Ovary (tissue), 9 donors: ENCODE results near the gene MAPK14. TPM values are rescaled to one million over a fixed set of nuclear protein-coding genes. Genes with fewer than 3 reads are reported as not detected.

Experiments used
- DNase-seq, 5 donors: peaks; one replicate each; pipeline ENCODE4 v3.0.0-alpha.2; 2019 to 2020
- H3K27ac ChIP-seq, 2 donors: fragments of 200-600 bp; one replicate each; pipeline versions ENCODE4 v1.5.1 to v1.8.0; 2019 to 2022
- H3K27me3 ChIP-seq: fragments of 200-600 bp; one replicate; pipeline ENCODE4 v1.8.0; 2022
- H3K36me3 ChIP-seq: fragments of 200-600 bp; sonication (generic); one replicate; pipeline ENCODE4 v1.5.1; 2019
- H3K4me1 ChIP-seq: one replicate; pipeline ENCODE4 v1.8.1; 2013; ENCODE audit warnings: mild to moderate bottlenecking, moderate library complexity; ENCODE audit not compliant: insufficient read depth
- H3K4me3 ChIP-seq: fragments of 200-600 bp; sonication (generic); one replicate; pipeline ENCODE4 v1.5.1; 2017
- H3K9me3 ChIP-seq, 2 donors: fragments of 200-600 bp in 1 of 2; sonication (generic) in 1 of 2; one replicate each; pipeline versions ENCODE4 v1.5.1 to v1.8.1; 2013 to 2019; ENCODE audit warnings: mild to moderate bottlenecking in 1 of 2, moderate library complexity in 1 of 2
- EP300 ChIP-seq: sonication (generic); formaldehyde crosslinking; IDR thresholded peaks from one replicate; pipeline ENCODE4 v1.6.1; 2017; ENCODE audit warnings: antibody characterized with exemption
- POLR2A ChIP-seq: fragments of 450-650 bp; IDR thresholded peaks from one replicate; pipeline ENCODE4 v1.6.1; 2017; ENCODE audit warnings: antibody characterized with exemption, mild to moderate bottlenecking, moderate library complexity
- WGBS, 3 donors: extraction: QIAGEN DNeasy Blood & Tissue Kit in 1 of 3; methylation state at CpG; one replicate each; pipeline versions ENCODE4 v1.1.5 to v1.1.7; 2013 to 2017; 5-methylcytosine and 5-hydroxymethylcytosine counted together
- intact Hi-C, 4 donors: fragments of 100-400 bp; cut with DNase I; formaldehyde crosslinking; loops; one replicate each; pipeline versions ENCODE4 v1.11.0 to v1.15.1; 2022 to 2023
- polyA plus RNA-seq, 2 donors: library from polyadenylated mRNA; stranded (reverse); fragments of 200-250 nt in 1 of 2; fragments of 350-450 nt in 1 of 2; fragmentation: Illumina TruSeq in 1 of 2; extraction: RNeasy Lipid Tissue Mini Kit (QIAGEN cat#74804) in 1 of 2; gene quantifications; one replicate each; pipeline ENCODE4 v1.2.3, GENCODE V29; 2013 to 2014
- total RNA-seq, 7 donors: library from RNA; depleted of rRNA in 2 of 7; stranded (reverse); fragments of >200 nt in 2 of 7; fragmentation: NEBNext Ultra II Directional in 3 of 7; extraction: Animal tissue kit (Norgen Biotek cat#: 25700) in 3 of 7; gene quantifications; one replicate each; pipeline versions ENCODE4 v1.1.0 to v1.2.4, GENCODE V29; 2016 to 2023
- TF ChIP-seq, protein P1 (sequence below), 3 donors: fragments of 450-650 bp in 2 of 3; fragments of 200-600 bp in 1 of 3; IDR thresholded peaks; one replicate each; pipeline versions ENCODE4 v1.5.1 to v1.8.0; 2016 to 2022; ENCODE audit warnings: antibody characterized with exemption in 3 of 3, mild to moderate bottlenecking in 1 of 3
- donor health status: DM: no; HTN: no; CAD: no; lungs with moderate emphysema.
- donor health status: DM: no; HTN: no; CAD: no.
- donor health status: Bipolar disorder and iron deficiency.
- donor health status: DM: yes; HTN: yes; CAD: no.
- donor health status: DM: no; HTN: no; CAD: no.
- donor health status: DM: yes; HTN: yes; CAD: no.

Gene MAPK14
- total and polyA plus RNA-seq, 9 donors = 18.6 to 58.8 (median 37.1) TPM

- Histone ChIP-seq H3K36me3 (no peaks in the 10 kb centered on the region), H3K4me3 (no peak overlapping the region), H3K4me1 (no peaks in the 10 kb centered on the region), H3K27me3 (no peaks in the 10 kb centered on the region), H3K9me3 (no peaks in the 10 kb centered on the region), H3K27ac (no peak overlapping the region)
- no peak for DNase-seq
- intact Hi-C loops = no loop called here
- TF ChIP-seq, protein P1, sequence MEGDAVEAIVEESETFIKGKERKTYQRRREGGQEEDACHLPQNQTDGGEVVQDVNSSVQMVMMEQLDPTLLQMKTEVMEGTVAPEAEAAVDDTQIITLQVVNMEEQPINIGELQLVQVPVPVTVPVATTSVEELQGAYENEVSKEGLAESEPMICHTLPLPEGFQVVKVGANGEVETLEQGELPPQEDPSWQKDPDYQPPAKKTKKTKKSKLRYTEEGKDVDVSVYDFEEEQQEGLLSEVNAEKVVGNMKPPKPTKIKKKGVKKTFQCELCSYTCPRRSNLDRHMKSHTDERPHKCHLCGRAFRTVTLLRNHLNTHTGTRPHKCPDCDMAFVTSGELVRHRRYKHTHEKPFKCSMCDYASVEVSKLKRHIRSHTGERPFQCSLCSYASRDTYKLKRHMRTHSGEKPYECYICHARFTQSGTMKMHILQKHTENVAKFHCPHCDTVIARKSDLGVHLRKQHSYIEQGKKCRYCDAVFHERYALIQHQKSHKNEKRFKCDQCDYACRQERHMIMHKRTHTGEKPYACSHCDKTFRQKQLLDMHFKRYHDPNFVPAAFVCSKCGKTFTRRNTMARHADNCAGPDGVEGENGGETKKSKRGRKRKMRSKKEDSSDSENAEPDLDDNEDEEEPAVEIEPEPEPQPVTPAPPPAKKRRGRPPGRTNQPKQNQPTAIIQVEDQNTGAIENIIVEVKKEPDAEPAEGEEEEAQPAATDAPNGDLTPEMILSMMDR (IDR thresholded peaks at IDR 0.05) = no peak
- TF ChIP-seq POLR2A = no peak
- no peak for TF ChIP-seq EP300
- 81 to 89% (median 84%) methylated on average over 8 of the region's 8 CpGs for WGBS, 3 donors
Measured at GRCh38 chr6:36117658-36118549, 90.3 kb downstream of the MAPK14 start.

DNA sequence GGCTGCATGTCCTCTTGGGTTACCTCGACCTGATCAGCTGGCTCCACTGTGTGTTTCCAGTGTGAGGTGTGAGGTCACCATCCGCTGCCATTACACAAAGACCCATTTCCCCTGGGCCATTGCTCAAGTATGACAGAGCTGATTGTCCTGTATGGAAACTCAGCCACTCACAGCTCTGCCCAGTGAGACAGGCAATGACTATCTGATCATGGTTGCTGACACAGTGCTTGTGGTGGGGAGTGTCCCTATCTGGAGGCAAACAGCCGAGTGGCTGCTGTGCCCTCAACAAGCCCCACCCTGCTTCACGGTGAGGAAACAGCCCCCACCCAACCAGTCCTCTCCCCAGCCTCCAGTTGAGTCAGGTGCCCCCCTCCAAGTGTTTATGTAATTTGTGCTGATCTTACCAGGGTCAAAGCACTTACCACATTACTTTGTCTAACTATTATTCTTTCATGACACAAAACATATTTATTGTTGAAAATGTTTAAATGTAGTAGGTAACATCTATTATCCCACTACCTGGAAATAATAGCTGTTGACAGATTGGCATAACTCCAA, 91.0 kb downstream of the MAPK14 start:
- Histone ChIP-seq H3K4me3 (no peak overlapping the region), H3K27ac (no peak overlapping the region), H3K36me3 (no peaks in the 10 kb centered on the region), H3K27me3 (no peaks in the 10 kb centered on the region), H3K4me1 (no peaks in the 10 kb centered on the region), H3K9me3 (no peaks in the 10 kb centered on the region)
- TF ChIP-seq, protein P1 (IDR thresholded peaks at IDR 0.05) = no peak
- no peak for TF ChIP-seq POLR2A
- TF ChIP-seq EP300 = no peak
- 73 to 77% (median 75%) methylated on average over 4 of the region's 4 CpGs for WGBS, 3 donors
- intact Hi-C loops = no loop called here
- DNase-seq = no peak

DNA sequence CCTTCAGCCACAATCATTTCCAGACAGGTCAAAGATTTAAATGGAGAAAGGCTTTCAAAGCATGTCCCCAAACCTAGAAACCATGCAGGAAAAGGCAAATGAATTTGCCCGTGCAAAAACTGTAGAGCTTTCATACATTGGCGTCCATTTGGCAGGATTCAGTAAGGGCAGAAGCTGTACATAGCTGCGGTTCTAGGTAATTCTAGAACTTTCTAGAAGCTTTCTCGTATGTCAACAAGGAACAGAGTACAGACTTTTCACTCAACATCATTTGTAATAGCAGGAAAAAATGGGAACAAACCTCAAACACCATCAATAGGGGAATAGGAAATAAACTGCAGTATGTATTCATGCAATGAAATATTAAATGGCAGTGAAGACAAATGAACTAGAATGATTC, 91.6 kb downstream of the MAPK14 start:
- intact Hi-C loops = no loop called here
- TF ChIP-seq EP300 = no peak
- TF ChIP-seq, protein P1 (IDR thresholded peaks at IDR 0.05) = no peak
- Histone ChIP-seq H3K27me3 (no peaks in the 10 kb centered on the region), H3K27ac (no peak overlapping the region), H3K9me3 (no peaks in the 10 kb centered on the region), H3K4me3 (no peak overlapping the region), H3K36me3 (no peaks in the 10 kb centered on the region), H3K4me1 (no peaks in the 10 kb centered on the region)
- WGBS, 3 donors = 79 to 85% (median 80%) methylated on average over 4 of the region's 4 CpGs
- no peak for DNase-seq

DNA sequence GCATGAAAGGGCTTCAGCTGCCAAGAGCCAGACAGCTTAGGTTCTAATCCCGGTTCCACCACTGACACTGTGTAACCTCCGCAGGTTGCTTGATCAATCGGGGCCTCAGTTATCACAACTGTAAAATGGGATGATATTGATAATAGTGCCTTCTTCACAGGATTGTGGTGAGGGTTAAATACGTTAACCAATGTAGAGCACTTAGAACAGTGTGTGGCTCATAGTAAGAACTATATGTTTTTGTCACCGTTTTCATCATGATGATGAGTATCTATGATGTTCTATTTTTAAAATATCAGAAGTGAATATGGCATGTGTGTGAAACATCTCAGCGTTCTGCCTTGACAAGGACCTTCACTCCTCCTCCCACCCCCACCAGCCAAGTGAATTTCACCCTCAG, 92.4 kb downstream of the MAPK14 start:
- Histone ChIP-seq H3K27ac (no peak overlapping the region), H3K4me3 (no peak overlapping the region), H3K9me3 (no peaks in the 10 kb centered on the region), H3K36me3 (no peaks in the 10 kb centered on the region), H3K4me1 (no peaks in the 10 kb centered on the region), H3K27me3 (no peaks in the 10 kb centered on the region)
- TF ChIP-seq POLR2A (no peak), EP300 (no peak)
- TF ChIP-seq, protein P1 (IDR thresholded peaks at IDR 0.05) = no peak
- 76 to 81% (median 80%) methylated on average over 6 of the region's 6 CpGs for WGBS, 3 donors
- intact Hi-C loops = loop anchor here in 2 of 4 donors (5.0 kb wide), 1 partner anchor 242 kb away; no protein-coding TSS in a partner anchor
- no peak for DNase-seq
